ENCODE measurements around the gene OR4D6. TPM values are rescaled to one million over a fixed set of nuclear protein-coding genes. Genes with fewer than 3 reads are reported as not detected.

Gene OR4D6
- not detected for total RNA-seq

GRCh38 chr11:59456661-59457060, at the start of gene OR4D6:
TSS of gene OR4D6 (plus strand) at chr11:59456961. CDS start at chr11:59456961, 0 bp downstream.

GRCh38 chr11:59426361-59427067, 30.2 kb upstream of the OR4D6 start, which contains the start of gene OR5A2:
TSS of gene OR5A2 (minus strand) at chr11:59426413. CDS start at chr11:59422953, 3,460 bp downstream.

GRCh38 chr11:59436169-59436568, 20.6 kb upstream of the OR4D6 start, which contains the start of gene OR5A1:
TSS of gene OR5A1 (plus strand) at chr11:59436469. CDS start at chr11:59443169, 6,700 bp downstream.

GRCh38 chr11:59473015-59473414, 16.3 kb downstream of the OR4D6 start, which contains the start of gene OR4D10:
TSS of gene OR4D10 (plus strand) at chr11:59473315. CDS start at chr11:59477430, 4,115 bp downstream.

GRCh38 chr11:59503276-59503675, 46.5 kb downstream of the OR4D6 start, which contains the start of gene OR4D11:
TSS of gene OR4D11 (plus strand) at chr11:59503576. CDS start at chr11:59503576, 0 bp downstream.

Other genes starting within 250 kb of the OR4D6 start
- gene MPEG1, start 244.0 kb upstream of the OR4D6 start, total RNA-seq = 1.6 TPM
- not detected for gene OR5AN1, start 98.1 kb upstream of the OR4D6 start, total RNA-seq
- not detected for gene OR5A2, start 30.5 kb upstream of the OR4D6 start, total RNA-seq
- not detected for gene OR5A1, start 20.5 kb upstream of the OR4D6 start, total RNA-seq
- gene OR4D10, start 16.4 kb downstream of the OR4D6 start, total RNA-seq = not detected
- gene OR4D11, start 46.6 kb downstream of the OR4D6 start, total RNA-seq = not detected
- not detected for gene OR4D9, start 54.6 kb downstream of the OR4D6 start, total RNA-seq
- gene OSBP, start 158.8 kb downstream of the OR4D6 start, total RNA-seq = 43.2 TPM
- gene PATL1, start 212.1 kb downstream of the OR4D6 start, total RNA-seq = 10.6 TPM

All from parietal lobe (tissue), 1 donor.